Jurkat, Clone E6-1 (cell line): ENCODE data around the gene ALOXE3.

ENCODE experiments used
- DNase-seq: peaks from one replicate; pipeline ENCODE4 v3.0.0-alpha.2; 2011; ENCODE audit warnings: low read depth, low spot score
- H3K4me3 ChIP-seq: 2 replicates; pipeline ENCODE4 v1.5.1; 2011; ENCODE audit warnings: mild to moderate bottlenecking, low read length, control low read depth, moderate library complexity

ALOXE3 gene

DNA sequence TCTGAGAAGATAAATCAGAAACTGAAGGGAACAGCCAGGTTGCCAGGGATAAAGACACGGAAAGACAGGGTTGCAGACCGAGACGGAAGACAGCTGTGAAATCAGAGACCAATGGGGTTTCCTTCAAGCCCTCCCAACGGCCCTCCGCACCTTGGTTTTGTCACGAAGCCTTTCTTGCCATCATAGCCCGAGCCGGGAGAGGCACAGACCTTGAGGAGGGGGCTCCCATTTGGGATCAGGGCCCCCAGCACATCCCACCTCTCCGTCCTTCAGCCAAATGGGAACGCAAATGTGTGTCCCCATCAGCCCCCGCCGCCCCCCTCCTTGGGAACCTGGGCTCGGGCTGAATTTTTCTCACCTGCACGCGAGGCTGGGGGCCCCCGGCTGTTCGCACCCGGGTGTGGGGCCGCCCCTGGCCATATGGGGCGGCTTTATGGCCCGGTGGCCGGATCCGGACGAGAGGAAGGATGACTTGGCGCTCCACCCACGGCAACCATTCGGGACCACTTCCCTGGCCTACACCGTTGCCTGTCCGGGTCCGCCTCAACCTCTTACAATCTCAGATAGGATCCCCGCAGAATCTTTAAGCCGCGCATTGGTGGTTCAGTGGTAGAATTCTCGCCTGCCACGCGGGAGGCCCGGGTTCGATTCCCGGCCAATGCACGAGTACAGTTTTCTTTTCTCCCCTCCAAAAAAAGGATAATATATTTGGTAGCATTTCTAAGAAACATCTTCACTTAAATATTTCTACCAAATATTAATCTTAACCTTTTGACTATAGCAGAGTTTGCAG lies 7.0 kb upstream of the ALOXE3 start:
- H3K4me3 ChIP-seq: peak overlapping the region; percentile 83
- peak; percentile 73 for DNase-seq

DNA sequence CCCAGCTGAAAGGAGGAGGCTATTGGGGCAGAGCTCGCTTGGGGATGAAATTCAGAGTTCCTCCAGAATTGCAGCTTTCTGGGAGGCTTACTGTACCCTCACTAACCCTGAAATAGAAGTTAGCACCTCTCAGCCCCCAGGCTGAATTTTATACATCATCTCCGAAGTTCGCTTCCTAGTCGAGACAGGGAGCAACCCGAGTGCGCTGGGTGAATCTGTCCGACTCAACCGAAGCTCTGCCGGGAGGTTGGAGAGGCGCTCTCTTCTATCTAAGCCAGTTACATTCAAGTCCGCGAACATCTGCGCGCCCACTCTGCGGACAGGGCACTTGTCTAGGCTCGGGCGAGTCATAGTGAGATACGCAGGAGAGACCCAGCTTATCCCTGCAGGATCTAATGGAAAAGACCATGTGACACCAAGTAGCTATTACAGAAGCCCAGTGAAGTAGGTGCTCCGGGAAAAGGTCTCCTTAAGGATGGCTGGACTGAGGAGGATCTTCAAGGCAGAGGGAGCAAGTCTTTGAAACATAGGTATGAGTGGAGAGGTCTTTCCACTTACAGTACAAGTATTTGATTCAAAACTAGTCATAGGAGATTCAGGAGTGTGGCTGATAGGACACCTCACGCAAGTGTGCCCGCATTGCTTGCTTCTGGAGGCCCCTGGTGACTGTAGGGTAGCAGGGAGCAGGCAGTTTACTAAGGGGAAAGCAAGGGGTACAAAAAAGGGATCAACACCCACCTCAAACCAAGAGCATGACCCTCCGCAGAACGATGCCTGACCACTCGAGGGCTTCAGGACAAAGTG lies 6.2 kb upstream of the ALOXE3 start:
- peak overlapping the region; percentile 83 for H3K4me3 ChIP-seq

DNA sequence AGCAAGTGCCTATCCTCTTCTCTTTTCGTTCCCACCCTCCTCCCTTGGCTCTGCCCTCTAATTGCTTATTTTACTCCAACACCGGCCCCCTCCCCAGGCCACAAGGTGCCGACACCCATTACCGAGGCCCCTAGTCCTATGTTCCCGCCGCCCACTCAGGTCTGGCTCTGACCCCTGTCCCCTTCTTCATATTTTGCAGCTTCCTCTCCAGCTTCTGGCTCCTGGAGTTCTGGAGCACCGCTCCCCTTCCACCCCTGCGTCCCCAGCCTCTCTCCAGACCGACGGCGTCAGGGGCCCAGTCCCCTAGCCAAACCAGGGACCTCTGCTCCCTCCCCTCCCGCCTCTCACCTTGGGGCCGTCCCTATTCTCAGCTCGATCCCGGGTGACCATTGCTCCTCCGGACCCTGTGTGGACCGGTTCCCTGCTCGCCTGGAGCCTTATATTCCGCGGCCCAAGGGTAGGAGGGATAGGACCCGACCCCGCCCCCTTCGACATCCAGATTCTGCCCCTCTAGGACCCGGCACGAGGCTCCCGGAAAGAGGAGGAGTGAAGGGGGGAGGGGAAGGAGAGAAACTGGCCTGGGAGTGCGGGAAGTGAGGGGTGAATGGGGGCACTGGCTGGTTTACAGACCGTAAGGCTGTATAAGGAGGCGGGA lies 5.5 kb upstream of the ALOXE3 start, which contains the start of gene HES7:
TSS of gene HES7 (minus strand) at position 412 of the 655 bp plus-strand sequence. CDS start at position 390, 22 bp downstream.
- DNase-seq: no peak
- H3K4me3 ChIP-seq: peak within 1 kb of the TSS; percentile 83

More for the DNA sequence above, 6.2 kb upstream of the ALOXE3 start:
- DNase-seq: no peak

DNA sequence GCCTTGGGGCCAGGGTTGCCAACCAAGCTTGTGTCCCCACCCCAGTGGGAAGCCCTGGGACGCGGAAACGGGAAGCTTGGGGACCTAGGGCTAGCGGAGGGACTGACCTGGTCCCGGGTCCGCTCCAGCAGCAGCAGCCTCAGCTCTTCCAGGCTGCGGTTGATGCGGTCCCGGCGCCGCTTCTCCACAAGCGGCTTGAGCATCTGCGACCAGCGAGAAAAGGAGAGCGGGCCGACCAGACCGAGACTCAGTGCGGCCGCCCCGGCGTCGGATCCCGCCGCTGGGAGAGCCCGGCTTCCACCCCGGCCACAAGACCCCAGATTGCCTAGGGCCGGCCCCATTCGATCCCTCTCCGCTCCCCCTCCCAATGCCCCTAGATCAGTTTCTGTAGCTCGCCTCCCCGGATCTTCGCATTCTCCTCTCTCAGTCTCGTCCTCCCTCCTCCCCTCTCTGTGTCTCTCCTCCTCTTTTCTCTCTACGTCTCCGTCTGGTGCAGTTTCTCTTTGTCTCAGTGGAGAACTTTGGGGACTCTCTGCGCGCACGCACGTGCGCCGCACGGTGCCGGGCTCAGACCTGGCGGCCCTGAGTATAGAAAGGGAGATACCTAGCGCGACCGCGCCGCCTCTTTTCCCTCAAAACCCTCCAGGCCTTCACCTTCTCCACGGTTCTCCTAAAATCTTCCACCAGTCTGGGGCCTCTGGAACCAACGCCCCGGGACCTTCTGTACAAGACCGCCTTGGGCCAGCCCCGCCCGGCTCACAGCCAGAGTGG lies 4.8 kb upstream of the ALOXE3 start:
- peak overlapping the region; percentile 83 for H3K4me3 ChIP-seq
- DNase-seq: no peak

DNA sequence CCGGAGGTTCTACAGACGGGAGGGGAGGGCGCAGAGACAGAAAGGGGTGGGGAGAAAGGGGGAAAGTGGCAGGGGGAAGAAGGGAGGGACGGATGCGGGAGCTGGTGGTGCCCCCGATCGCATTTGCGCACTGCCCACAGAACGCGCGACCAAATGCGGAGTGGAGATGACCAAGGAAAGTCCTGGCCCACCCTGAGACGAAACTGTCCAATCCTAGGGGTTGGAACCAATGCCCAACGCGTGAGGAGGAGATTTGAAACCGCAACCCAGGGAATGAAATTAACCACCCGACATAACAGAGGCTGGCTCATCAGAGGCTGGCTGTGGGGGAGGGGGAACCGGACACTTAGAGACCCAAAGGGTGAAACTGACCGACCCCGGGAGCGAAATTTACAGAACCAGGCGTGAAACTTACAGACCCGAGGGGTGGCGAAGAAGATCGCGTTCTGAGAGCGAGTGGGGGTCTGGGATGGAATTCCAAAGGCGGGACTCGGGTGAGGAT lies 4.2 kb upstream of the ALOXE3 start:
- peak overlapping the region; percentile 83 for H3K4me3 ChIP-seq
- DNase-seq: no peak

DNA sequence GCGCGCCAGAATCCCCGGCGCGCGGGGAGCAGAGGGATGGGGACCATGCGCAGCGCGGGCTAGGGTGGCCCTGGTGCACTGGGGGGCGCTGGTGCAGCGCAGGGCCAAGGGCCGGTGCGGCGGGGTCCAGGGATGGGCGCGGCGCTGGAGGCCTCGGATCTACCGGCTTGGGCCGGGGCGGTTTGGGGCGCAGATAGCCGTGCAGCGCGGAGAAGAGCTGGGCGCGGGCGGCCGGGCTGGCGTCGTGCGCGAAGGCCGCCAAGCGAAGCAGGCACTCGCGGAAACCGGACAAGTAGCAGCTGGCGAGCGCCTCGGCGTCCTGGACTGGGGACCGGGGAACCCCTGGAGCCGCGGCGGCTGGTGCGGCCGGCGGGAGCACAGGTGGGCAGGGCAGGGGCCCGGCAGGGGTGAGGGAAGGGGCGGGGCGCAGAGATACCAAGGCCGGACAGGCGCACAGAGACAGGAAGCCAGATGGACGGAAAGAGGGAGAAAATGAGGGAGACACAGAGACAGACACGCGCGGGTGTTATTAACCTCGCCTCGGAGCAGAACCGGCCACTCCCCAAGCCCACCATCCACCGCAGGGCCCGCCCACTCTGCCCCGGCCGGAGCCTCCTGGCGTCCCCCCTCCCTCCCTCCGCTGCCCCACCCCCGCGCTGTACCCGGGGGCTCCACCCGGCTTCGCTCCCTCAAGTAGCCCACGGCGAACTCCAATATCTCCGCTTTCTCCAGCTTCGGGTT lies 3.5 kb upstream of the ALOXE3 start:
- H3K4me3 ChIP-seq: peak overlapping the region; percentile 83
- DNase-seq: no peak

DNA sequence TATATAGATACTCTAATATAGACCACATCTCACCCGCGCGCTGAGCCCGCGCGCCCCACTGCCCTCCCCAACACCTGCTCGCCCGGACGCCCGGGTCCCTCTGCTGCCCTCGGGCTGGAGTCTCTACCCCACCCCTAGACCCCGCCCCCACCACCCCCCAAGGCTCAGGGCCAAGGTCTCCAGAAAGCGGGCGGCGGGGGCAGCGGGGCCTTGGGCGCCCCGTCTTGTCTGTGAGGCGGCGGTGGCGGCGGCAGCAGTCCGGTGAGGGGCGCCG lies 3.0 kb upstream of the ALOXE3 start:
- no peak for DNase-seq
- peak overlapping the region; percentile 83 for H3K4me3 ChIP-seq

DNA sequence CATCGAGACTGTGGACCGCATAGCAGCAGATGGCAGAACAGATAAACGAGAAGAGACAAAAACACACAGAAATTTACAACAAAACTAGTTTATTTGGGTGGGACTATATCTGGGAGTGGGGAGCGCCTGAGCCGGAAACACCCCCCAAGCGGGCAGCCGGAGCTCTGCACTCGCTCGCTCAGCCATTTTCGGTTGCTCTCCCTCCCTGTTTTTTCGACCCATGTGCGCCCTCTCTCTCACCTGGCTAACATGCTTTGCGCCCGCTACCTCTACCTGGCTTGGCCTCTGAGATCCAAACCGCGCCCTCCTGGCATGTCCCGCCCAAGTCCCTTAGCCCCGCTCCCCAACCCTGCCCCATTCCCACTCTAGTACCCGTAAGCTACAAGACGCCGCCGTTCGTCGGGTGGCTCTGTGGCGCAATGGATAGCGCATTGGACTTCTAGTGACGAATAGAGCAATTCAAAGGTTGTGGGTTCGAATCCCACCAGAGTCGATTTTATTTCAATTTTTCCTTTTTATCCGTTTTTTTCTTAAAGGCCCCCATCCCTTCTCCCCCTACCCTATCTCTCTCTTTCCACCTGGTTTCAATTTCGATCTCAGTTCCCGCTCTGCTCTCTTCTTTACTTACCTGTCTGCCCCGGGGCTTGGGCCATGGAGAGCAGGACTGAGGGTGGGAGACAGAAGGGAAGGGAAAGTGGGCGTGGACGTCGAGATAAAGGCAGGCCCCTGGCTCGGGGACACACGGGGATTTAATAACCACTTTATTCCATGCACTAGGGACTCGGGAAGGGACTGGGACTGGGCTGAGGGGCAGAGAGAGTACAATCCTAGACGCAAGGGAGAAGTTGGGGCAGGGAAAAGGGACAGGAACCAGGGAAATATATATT lies 2.4 kb upstream of the ALOXE3 start:
- DNase-seq: peak; percentile 75
- peak overlapping the region; percentile 83 for H3K4me3 ChIP-seq

DNA sequence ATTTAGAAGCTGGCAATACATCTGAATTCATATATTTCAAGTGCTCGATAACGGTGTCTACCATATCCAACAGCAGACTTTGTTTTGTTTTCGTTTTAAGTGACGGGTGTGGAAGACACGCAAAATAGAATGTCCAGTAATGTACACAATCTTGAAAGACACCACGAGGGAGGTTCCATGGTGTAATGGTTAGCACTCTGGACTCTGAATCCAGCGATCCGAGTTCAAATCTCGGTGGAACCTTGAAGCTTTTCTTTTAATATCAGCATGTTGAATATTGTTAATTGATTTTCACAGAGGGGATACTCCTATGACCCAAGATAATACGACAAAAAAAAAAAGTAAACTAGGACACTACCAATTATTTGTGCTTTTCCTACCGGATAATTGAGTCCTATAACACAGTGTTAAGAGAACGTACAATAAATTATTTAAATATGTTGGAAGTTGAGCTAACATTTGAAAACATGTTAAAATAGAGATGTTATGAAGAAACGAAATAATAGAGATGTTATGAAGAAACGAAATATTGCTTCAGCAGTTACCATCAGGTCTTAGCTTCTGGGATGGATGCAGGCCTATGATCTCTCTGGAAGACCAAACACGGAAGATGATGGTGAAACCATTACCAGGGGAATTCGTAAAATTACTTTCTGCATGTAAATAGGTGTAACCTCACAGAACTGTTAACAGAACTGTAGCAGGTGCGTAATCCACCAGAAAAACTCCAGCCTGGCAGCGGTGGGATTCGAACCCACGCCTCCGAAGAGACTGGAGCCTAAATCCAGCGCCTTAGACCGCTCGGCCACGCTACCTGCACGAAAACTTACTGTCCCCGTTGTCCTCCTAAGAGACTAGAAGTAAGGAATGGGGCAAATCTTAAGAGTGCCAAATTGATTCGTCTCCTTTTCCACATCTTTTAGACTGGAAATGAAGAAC lies 1.5 kb upstream of the ALOXE3 start:
- peak; percentile 93 for DNase-seq
- H3K4me3 ChIP-seq: peak overlapping the region; percentile 83

DNA sequence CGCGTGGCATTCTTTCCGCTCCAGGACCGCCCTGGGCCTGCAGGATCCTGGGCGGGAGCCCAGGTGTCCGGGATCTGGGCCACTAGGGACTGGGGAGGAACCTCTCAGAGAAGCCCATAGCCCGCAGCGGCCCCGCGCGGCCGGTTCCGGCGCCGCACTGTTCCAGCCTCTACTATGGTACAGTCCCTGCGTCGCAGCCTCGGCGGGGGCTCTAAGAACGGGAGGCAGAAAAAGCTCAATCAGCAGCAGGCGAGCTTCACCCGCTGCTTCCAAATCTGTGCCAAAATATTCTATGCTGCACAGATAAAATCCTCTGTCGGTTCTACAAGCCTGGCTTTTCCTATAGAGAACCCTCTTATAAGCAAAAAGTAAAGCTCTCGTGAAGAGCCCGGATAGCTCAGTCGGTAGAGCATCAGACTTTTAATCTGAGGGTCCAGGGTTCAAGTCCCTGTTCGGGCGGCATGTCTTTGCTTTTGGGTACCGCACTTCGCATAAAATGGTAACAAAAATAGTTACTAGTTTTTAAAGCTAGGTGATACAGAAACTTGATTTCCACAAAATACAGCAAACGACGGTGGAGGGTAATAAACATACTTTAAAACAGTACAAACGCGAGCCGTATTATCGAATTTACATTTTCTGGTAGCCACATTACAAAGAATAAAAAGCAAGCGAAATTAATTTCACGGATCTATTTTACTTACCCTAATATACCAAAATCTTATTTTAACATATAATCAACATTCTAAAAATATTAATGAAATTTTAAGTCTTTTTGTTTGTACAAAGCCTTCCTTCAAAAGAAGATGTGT lies 661 bp upstream of the ALOXE3 start:
- DNase-seq: peak; percentile 81
- peak overlapping the region; percentile 76 for H3K4me3 ChIP-seq

DNA sequence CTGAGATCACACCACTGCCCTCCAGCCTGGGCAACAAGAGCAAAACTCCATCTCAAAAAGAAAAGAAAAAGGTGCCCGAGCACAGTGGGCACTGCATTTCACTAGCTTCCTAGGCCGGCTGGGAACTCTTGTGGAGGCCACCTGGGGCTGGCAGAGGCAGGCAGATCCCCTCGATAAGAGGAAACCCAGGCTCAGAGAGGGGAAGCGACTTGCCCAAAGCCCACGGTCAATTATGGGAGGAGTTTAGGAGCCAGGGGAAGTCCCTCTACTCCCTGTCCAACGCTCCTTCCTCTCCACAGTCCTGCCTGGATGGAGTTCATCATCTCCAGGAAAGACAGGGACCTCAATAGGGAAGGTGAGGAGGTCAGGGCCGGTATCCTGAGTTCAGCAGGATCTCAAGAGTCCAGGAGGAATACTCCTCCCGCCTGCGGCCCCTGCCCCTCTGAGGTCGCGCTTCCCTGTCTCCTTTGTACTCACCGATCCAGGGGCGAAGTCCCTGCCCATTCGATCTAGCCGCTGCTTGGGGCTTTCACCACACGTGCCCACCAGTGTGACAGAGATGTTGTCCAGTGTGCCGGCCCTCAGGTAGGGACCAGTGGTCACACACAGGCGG lies 841 bp downstream of the ALOXE3 start:
- no peak for DNase-seq
- H3K4me3 ChIP-seq: no peak overlapping the region

DNA sequence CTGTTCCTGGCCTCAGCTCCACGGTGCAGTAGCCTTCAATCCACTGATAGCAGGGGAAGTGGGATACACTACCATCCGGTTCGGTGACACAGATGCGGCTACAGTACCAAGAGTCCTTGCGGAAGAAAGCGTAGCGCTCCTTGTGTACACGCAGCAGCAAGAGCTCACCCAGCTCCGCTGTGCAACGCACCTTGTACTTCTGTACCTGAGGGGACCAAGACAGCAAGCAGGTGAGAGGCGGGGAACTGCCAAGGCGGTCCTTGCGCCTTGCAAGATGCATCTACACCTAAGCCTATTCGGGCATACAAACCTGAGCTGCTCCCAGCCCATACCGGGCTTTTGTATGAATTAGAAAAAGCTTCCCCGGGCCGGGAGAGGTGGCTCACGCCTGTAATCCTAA lies 1.5 kb downstream of the ALOXE3 start:
- no peak for DNase-seq
- H3K4me3 ChIP-seq: no peak overlapping the region

DNA sequence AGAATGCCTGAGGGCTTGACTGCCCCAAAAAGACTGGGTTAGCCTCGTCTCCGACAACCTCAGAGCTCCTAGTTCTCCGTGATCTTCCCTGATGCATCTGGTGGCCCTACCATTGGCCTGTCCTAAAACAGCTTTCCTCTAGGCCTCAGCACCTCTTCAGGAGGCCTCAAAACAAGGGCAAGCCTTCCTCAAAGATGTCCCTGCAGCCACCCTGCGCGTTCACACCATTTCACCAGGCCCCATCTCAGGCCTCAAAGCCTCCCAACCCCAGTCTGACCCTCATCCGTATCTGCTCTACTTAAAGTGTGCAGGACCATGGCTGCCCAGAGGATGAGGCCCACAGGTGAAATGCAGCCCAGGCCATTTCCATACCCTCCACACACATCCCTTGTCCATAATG lies 7.4 kb downstream of the ALOXE3 start:
- no peak overlapping the region for H3K4me3 ChIP-seq
- no peak for DNase-seq

DNA sequence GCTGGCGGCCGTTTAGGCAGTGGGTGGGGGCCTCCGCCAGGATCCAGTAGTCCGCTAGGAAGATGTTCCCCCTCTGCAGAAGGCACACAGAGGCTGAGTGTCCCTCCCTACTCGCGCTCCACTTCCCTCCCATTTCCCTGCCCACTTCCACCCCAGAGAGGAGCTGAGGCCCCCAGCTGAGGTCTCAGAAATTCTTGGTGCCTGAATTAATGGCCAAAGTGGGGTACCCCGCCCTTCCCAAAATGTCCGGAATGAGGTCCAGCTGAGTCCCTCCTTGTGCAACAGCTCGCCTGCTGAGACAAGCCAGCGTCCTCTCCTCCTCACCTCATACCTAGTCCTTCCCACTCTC lies 7.9 kb downstream of the ALOXE3 start:
- no peak overlapping the region for H3K4me3 ChIP-seq
- DNase-seq: no peak

DNA sequence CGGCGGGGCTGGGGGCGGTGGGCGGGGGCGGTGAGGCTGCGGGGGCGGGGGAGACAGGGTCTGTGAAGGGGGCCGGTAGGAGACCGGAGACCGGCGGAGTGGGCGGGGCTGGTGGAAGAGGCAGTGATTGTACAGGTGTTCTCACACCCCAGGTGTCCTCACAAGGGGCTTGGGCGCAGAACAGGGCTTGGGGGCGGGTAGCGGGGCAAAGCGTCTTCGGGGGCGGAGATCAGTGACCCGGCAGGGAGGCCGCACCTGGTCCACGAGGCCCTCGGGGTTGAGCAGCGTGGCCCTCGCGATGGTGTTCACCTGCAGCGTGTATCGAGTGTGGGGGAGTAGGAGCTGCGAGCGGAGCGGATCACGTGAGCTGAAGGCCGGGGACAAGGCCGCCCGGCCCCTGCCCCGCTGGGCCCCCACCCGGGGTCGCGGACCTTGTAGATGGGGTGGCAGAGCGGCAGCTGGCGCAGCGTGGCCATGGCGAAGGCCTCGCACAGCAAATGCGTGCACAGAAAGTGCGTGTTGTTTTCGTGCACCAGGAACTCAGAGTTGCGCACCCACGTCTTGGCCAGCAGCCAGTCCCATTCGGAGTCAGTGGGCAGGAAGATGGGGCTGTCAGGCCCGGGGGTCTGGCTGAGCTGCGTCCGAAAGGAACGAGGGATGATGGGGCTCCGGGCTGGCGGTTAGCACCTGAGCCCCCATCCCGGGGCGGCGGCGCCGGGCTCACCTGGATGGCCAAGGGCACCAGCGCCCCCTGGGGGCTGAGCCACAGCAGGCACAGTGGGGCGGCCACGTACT lies 8.5 kb downstream of the ALOXE3 start:
- H3K4me3 ChIP-seq: no peak overlapping the region
- DNase-seq: no peak
